ENCODE data around the gene SIGLEC14.

- TF ChIP-seq EP300 (IDR thresholded peaks at IDR 0.05), result no peak
- no peak for TF ChIP-seq CTCF (IDR thresholded peaks at IDR 0.05)
- TF ChIP-seq POLR2A (IDR thresholded peaks at IDR 0.05), result no peak
These were observed 47.2 kb upstream of the SIGLEC14 start for GRCh38 chr19:51693819-51694218.
